ENCODE data around the gene CLEC2D.
"Not testable (repeated sequence)": the region's sequence is repeated elsewhere in the genome, so short reads cannot be mapped to it uniquely, and the experiment has no call there.

The CLEC2D gene

DNA sequence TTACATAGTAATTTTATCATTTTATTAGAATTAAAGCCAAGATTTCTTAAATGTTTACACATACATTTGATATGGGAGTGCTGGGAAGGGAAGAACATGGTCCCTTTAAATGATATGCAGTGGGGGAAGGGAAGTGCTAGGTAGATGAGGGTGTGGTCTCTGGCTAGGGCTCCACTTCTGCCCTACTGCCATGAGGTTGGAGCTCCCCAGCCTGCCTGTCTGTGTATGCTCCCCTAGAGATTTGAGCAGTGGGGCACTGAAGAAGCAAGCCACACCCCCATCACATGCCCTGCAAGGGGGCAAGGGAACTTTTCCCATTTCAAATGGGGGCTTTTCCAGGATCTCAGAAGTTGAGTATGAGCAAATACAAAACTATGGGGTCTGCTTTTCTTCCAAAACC is 37.8 kb downstream of the CLEC2D start:
- TF ChIP-seq, protein P1, sequence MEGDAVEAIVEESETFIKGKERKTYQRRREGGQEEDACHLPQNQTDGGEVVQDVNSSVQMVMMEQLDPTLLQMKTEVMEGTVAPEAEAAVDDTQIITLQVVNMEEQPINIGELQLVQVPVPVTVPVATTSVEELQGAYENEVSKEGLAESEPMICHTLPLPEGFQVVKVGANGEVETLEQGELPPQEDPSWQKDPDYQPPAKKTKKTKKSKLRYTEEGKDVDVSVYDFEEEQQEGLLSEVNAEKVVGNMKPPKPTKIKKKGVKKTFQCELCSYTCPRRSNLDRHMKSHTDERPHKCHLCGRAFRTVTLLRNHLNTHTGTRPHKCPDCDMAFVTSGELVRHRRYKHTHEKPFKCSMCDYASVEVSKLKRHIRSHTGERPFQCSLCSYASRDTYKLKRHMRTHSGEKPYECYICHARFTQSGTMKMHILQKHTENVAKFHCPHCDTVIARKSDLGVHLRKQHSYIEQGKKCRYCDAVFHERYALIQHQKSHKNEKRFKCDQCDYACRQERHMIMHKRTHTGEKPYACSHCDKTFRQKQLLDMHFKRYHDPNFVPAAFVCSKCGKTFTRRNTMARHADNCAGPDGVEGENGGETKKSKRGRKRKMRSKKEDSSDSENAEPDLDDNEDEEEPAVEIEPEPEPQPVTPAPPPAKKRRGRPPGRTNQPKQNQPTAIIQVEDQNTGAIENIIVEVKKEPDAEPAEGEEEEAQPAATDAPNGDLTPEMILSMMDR (IDR thresholded peaks at IDR 0.05; ENCODE audit: low read depth, low read length) = no peak
- no peak for DNase-seq (ENCODE audit: extremely low read depth, low read depth)

DNA sequence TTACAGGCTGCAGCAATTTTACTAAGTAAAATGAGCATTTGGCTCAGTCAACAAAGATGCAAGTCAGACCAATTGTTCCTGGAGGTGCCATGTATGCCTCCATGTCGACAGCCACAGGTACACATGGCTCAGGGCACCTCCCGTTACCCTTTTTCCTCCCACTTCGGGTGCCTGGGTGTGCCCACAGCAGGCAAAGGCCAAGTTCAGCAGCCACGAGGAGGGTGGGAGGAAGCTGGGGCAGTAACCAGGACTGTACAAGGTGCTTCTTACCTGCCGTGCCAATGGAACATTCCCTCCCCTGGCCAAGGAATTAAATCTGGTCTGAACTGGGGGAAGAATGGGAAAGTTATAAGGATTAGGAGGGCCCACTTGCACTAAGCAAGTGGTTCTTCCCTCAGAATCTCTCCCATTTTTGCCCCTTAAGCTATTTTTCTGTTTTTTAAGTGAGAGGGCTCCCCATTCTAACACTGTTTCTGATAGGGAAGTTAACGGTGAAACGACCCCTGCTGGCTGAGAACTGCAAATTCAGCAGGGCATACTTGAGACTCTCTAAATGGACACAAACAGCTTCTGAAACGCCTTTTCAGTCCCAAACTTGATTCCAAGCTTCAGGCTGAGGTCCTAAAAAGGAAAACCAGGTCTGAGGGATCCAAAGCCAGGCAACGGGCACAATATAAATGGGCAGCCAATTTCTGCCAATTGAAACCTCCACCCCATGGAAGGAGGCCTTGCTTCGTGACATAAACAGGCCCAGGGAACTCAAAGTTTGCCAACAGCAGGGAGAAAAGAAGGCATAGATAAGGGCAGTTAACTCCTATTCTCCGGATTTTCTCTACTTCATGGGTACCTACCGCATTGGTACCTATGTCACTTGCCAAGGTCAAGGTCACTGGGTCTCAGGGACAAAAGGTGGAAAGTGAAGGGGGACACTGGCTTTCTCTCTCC is 38.6 kb downstream of the CLEC2D start:
- TF ChIP-seq, protein P1 (IDR thresholded peaks at IDR 0.05; ENCODE audit: low read depth, low read length) = peak; percentile 80
- DNase-seq (ENCODE audit: extremely low read depth, low read depth) = peak; percentile 24

DNA sequence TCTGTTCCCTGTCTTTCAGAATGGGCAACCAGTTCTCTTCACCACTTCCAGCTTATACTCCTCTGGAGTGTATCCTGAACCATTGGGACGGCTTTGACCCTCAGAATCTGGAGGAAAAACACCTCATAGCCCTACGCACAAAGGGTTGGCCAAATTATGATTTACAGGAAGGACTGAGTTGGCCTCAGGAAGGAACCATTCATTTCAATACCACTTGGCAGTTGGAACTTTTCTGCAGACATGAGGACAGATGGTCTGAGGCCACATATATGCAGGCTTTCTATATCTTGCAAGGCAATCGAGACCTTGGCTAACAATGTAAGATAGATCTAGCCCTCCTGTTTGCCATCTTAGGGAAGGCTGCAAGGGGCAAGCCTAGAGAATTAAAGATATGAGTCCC is 39.3 kb downstream of the CLEC2D start:
- TF ChIP-seq, protein P1 (IDR thresholded peaks at IDR 0.05; ENCODE audit: low read depth, low read length) = no peak

DNA sequence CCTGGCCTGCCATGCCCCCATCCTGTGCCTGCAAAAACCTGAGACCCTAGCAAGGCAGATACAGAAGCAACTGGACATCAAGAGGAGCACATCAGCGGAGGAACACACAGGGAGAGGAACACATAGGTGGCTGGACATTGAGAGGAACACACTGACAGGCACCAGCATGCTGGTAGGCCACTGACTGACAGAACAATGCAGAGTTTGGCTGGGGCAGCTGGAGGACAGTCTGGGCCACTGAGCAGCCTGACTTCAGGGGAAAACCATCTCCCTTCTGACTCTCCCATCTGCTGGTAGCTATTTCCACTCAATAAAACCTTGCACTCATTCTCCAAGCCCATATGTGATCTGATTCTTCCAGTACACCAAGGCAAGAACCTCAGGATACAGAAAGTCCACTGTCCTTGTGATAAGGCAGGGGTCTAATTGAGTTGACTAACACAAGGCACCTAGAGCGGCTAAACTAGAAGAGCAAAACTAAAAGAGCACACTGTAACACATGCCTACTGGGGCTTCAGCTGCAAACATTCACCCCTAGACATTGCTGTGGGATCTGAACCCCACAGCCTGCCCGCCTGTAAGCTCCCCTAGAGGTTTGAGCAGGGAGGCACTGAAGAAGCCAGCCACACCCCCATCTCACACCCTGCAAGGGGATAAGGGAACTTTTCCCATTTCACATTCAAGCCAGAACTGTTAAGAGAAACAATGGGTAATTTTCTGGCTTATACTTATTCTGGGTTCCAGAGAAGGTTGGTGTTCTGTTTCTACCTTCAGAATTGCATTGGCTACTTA is 41.3 kb downstream of the CLEC2D start:
- TF ChIP-seq, protein P1 (IDR thresholded peaks at IDR 0.05; ENCODE audit: low read depth, low read length) = no peak
- no peak for DNase-seq (ENCODE audit: extremely low read depth, low read depth)

More for the DNA sequence above, 39.3 kb downstream of the CLEC2D start:
- no peak for DNase-seq (ENCODE audit: extremely low read depth, low read depth)

DNA sequence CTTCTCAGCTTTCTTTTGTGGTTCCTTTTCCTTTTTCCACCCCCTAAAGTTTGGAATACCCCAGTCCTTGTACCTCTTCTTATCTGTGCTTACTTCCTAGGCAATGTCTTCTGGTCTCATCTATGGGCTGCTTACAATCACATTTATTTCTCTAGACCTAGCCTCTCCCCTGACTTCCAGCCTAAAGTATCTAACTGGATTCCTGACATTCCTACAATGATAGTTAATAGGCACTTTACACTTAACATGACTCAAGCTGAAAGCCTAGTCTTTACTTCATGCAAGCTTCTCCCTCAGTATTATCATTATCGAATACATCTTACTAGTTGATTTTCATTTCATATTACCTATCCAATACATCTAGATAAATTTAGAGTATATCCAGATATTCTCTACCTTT is 42.2 kb downstream of the CLEC2D start:
- TF ChIP-seq, protein P1 (IDR thresholded peaks at IDR 0.05; ENCODE audit: low read depth, low read length) = no peak
- DNase-seq (ENCODE audit: extremely low read depth, low read depth) = no peak

DNA sequence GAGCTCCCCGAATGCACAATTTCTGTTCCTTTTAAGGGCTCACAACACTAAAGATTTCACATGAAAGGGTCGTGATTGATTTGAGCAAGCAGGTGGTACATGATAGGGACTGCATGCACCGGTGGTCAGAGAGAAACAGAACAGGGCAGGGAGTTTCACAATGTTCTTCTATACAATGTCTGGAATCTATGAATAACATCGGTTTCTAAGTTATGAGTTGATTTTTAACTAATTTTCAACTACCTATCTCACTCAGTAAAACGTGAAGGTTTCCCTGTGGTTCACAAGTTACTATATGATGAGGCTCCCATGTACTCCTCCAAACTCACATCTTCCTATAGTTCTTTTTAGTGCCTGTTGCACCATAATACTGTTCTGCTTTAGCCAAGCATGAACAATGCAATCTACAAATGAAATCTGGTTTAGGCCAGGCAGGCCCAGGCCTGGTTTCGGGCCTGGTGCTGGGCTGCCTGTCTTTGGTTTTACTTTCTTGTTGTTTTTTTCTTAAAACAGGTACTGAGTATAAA is 43.6 kb downstream of the CLEC2D start:
- not testable (repeated sequence) for DNase-seq (ENCODE audit: extremely low read depth, low read depth)

DNA sequence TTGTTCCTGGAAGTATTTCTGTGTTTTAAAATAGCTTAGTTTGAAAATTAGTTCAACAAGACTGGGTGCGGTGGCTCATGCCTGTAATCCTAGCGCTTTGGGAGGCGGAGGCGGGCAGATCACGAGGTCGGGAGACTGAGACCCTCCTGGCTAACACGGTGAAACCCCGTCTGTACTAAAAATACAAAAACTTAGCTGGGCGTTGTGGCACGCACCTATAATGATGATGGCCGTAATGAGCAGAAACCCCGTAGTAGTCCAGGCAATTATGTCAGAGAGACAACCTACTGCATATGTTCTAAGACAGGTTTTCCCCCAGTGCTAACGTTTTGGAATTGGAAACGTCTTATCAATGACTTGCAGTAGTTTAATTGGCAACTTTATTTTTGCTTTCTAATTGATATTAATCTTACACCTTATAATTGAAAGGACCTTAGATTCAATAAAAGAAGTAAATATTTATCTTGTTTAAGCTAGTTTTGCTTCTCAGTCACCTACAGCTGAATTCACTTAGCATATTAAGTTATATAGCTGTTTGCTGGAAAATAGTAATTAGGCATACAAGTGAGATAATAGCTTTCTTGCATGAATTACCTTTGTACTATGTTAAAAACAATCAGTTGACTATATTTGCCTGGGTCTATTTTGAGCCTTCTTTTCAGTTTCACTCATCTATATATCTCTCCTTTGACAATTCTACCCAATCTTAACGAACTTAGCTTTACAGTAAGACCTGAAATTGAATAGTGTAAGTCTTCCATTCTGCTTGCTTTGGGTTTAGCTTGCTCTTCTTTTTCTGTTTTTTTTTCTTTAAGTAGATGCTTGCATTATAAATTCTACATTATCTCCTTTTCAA is 47.8 kb downstream of the CLEC2D start:
- DNase-seq (ENCODE audit: extremely low read depth, low read depth) = no peak

More for the DNA sequence above, 47.8 kb downstream of the CLEC2D start:
- TF ChIP-seq, protein P1 (IDR thresholded peaks at IDR 0.05; ENCODE audit: low read depth, low read length) = no peak
